K562 (cell line): ENCODE measurements around the gene SON. TPM values are rescaled to one million over a fixed set of nuclear protein-coding genes. Genes with fewer than 3 reads are reported as not detected.

Experiments
- ATAC-seq: fragments of 200-7000 bp; cut with Tn5 transposase; 3 replicates; pipeline ENCODE4 v1.9.1; 2020; ENCODE audit warnings: moderate library complexity
- BruUV-seq: library from RNA; stranded (reverse); fragments of 400-500 nt; replicated peaks from 2 replicates; lab custom pipeline; 2021; lab: Mats Ljungman, UMichigan
- CTCF ChIA-PET: fragments of 300-600 bp; formaldehyde crosslinking; extraction: SDS; loops from one replicate; lab custom pipeline; 2021; ENCODE audit warnings: low intra/inter-chr PET ratio; lab: Yijun Ruan, JAX
- POLR2A ChIA-PET: fragments of 300-600, 350-650 bp; sonication (Branson Sonifier 250); formaldehyde crosslinking; extraction: SDS; loops from one replicate; lab custom pipeline; 2021; ENCODE audit warnings: antibody characterized with exemption, inconsistent platforms; lab: Yijun Ruan, JAX
- DNase-seq, 4 experiments: peaks; one replicate each; pipeline versions ENCODE4 v3.0.0 to v3.0.0-alpha.2; 2011 to 2018; ENCODE audit warnings: low spot score in 3 of 4, mixed read lengths in 3 of 4; ENCODE audit errors: extremely low read depth in 1 of 4
- FAIRE-seq: peaks from 2 replicates; lab custom pipeline; 2011; peaks lifted over from hg19 to GRCh38; lab: Jason Lieb, UNC
- H2AFZ ChIP-seq: 2 replicates; pipeline ENCODE4 v1.6.0; 2011; ENCODE audit warnings: low read depth, low read length, control low read depth, inconsistent platforms
- H3K27ac ChIP-seq: fragments of 200-600 bp; 3 replicates; pipeline ENCODE4 v1.8.0; 2011; ENCODE audit warnings: low read depth, mild to moderate bottlenecking, control low read depth, inconsistent platforms, low read length, moderate library complexity, mixed read lengths; ENCODE audit errors: extremely low read depth
- H3K27me3 ChIP-seq, 2 experiments: fragments of 300-600 bp in 1 of 2; 2 replicates in 1 of 2; 3 replicates in 1 of 2; pipeline versions ENCODE4 v1.6.0 to v1.8.0; 2011; ENCODE audit warnings: inconsistent platforms in 2 of 2, low read length in 2 of 2, mild to moderate bottlenecking in 1 of 2, mixed read lengths in 1 of 2, moderate library complexity in 1 of 2; ENCODE audit not compliant: control insufficient read depth in 2 of 2, insufficient read depth in 2 of 2
- H3K36me3 ChIP-seq: fragments of 300-600 bp; 3 replicates; pipeline ENCODE4 v1.8.0; 2011; ENCODE audit warnings: mild to moderate bottlenecking, low read length, inconsistent platforms; ENCODE audit not compliant: control insufficient read depth, insufficient read depth
- H3K4me1 ChIP-seq, 2 experiments: fragments of 200-600 bp in 1 of 2; replicated peaks in 1 of 2; 2 replicates in 1 of 2; 3 replicates in 1 of 2; pipeline versions ENCODE4 v1.5.1 to v1.8.0; 2011; ENCODE audit warnings: inconsistent platforms in 2 of 2, low read length in 2 of 2, mild to moderate bottlenecking in 1 of 2, mixed read lengths in 1 of 2, moderate library complexity in 1 of 2; ENCODE audit not compliant: control insufficient read depth in 2 of 2, insufficient read depth in 2 of 2
- H3K4me2 ChIP-seq: 2 replicates; pipeline ENCODE4 v1.6.1; 2011; ENCODE audit warnings: low read length, control low read depth, inconsistent platforms, mixed read lengths; ENCODE audit not compliant: insufficient read depth
- H3K4me3 ChIP-seq: fragments of 200-600 bp; sonication (generic), shearing (Covaris generic); 2 replicates; pipeline ENCODE4 v1.5.1; 2016; ENCODE audit warnings: control low read depth, inconsistent platforms
- H3K79me2 ChIP-seq: fragments of 200-600 bp; 3 replicates; pipeline ENCODE4 v1.8.0; 2011; ENCODE audit warnings: low read length, inconsistent platforms; ENCODE audit not compliant: control insufficient read depth, insufficient read depth
- H3K9ac ChIP-seq, 2 experiments: 2 replicates each; pipeline versions ENCODE4 v1.6.0 to v1.6.1; 2011; ENCODE audit warnings: low read depth in 2 of 2, low read length in 2 of 2, control low read depth in 1 of 2, inconsistent platforms in 1 of 2, mild to moderate bottlenecking in 1 of 2, mixed read lengths in 1 of 2; ENCODE audit not compliant: insufficient read depth in 1 of 2
- H3K9me1 ChIP-seq: one replicate; pipeline ENCODE4 v1.6.0; 2011; ENCODE audit warnings: inconsistent platforms, mild to moderate bottlenecking, low read length, moderate library complexity; ENCODE audit not compliant: control insufficient read depth, insufficient read depth
- H3K9me3 ChIP-seq: replicated peaks from 2 replicates; pipeline ENCODE4 v1.5.1; 2011; ENCODE audit warnings: low read depth, low read length, inconsistent platforms; ENCODE audit not compliant: control insufficient read depth, insufficient read depth
- H4K20me1 ChIP-seq: replicated peaks from 2 replicates; pipeline ENCODE4 v1.6.1; 2011; ENCODE audit warnings: low read length, inconsistent platforms, mixed read lengths; ENCODE audit not compliant: control insufficient read depth, insufficient read depth
- ARHGAP35 ChIP-seq: fragments of 450-650 bp; IDR thresholded peaks from 2 replicates; pipeline ENCODE4 v1.6.1; 2018; ENCODE audit not compliant: partially characterized antibody
- BCOR ChIP-seq: fragments of 450-650 bp; IDR thresholded peaks from 2 replicates; pipeline ENCODE4 v1.6.1; 2016
- CC2D1A ChIP-seq: fragments of 450-650 bp; IDR thresholded peaks from 2 replicates; pipeline ENCODE4 v1.6.1; 2017; ENCODE audit warnings: mild to moderate bottlenecking
- MEIS2 ChIP-seq: fragments of 450-650 bp; IDR thresholded peaks from 2 replicates; pipeline ENCODE4 v1.6.1; 2014; ENCODE audit warnings: mild to moderate bottlenecking; ENCODE audit not compliant: partially characterized antibody
- POLR2A ChIP-seq: fragments of 450-650 bp; conservative IDR thresholded peaks from 2 replicates; pipeline ENCODE4 v1.6.1; 2016
- RHOXF2B ChIP-seq: fragments of 250-450 bp; sonication (Bioruptor Pico); conservative IDR thresholded peaks from 2 replicates; pipeline ENCODE4 v1.5.1; 2021
- ZNF668 ChIP-seq: fragments of 250-450 bp; sonication (Bioruptor Pico); IDR thresholded peaks from 2 replicates; pipeline ENCODE4 v1.8.0; 2022; ENCODE audit warnings: mild to moderate bottlenecking, inconsistent platforms
- WGBS: fragments of 100-300 bp; shearing (Covaris generic); methylation state at CpG from one replicate; pipeline ENCODE4 v1.1.6; 2016; ENCODE audit warnings: low coverage, mixed read lengths; ENCODE audit not compliant: insufficient coverage; ENCODE audit errors: missing lambda C conversion rate; 5-methylcytosine and 5-hydroxymethylcytosine counted together
- in situ Hi-C: fragments of 300-500 bp; cut with MboI; formaldehyde crosslinking; loops from 4 replicates; pipeline ENCODE4 v1.15.0; 2018; ENCODE audit warnings: inconsistent platforms, mixed read lengths
- intact Hi-C: fragments of 100-400 bp; cut with micrococcal nuclease; formaldehyde crosslinking; loops from 2 replicates; pipeline ENCODE4 v1.14.2; 2022
- polyA plus RNA-seq, 8 experiments: library from polyadenylated mRNA; depleted of rRNA in 4 of 8; stranded (reverse) in 5 of 8; unstranded in 3 of 8; fragments of >200 nt; fragmentation: Nextera tagmentation in 2 of 8; fragmentation: Illumina TruSeq in 1 of 8; extraction: Ambion mirVana in 2 of 8; extraction: Trizol in 1 of 8; gene quantifications; 2 replicates each; pipeline versions ENCODE4 v1.2.1 to v1.2.3, GENCODE V29; 2011 to 2014; ENCODE audit warnings: inconsistent platforms in 1 of 8, missing spikeins in 1 of 8
- total RNA-seq, 7 experiments: library from RNA; depleted of rRNA in 6 of 7; stranded (reverse); fragments of >200 nt in 6 of 7; fragmentation: Illumina TruSeq in 2 of 7; extraction: Trizol in 2 of 7; gene quantifications; 2 replicates each; pipeline versions ENCODE4 v1.2.1 to v1.2.3, GENCODE V29; 2011 to 2021; ENCODE audit warnings: low replicate concordance in 1 of 7

The SON gene
- total and polyA plus RNA-seq, 9 of the 15 experiments (the other 6 are each of a cell fraction or from before 2014, with no cell fraction given), result 105 to 742 (median 187) TPM

DNA sequence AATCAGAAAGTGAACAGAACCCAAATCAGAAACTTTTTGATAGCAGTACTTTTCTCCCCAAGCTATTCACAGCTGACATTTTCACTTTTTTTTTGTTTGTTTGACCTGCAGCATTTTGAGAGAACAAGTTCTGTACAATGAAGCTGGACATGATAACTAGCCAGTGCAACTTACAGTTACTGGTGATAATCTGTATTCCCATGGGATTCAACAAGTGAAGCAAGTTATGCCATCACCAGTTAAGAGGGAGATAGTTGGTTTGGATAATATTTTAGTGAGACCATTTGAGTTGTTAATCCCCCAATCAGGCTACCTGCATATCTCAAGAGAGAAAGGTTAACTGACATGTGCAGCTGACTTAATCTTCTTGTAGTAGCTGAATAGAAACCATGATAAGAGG is 18.1 kb downstream of the SON start:
- no peak overlapping the region for H3K27ac ChIP-seq
- TF ChIP-seq MEIS2 (no peak), ARHGAP35 (no peak), BCOR (no peak), RHOXF2B (CRISPR knock-in tag) (no peak), ZNF668 (CRISPR knock-in tag) (no peak)
- no peak for FAIRE-seq
- peaks cover 97% of the 10 kb centered on the region for H3K36me3 ChIP-seq
- H3K9ac ChIP-seq, result no peak overlapping the region
- H3K9me1 ChIP-seq, result no peaks in the 10 kb centered on the region
- intact Hi-C loops, result no loop called here
- no TSS peak for BruUV-seq
- H3K27me3 ChIP-seq, result no peaks in the 10 kb centered on the region
- ChIA-PET POLR2A (interaction anchor here (3.2 to 10.6 kb wide), 2 partner anchors 8 to 9 kb away, joined by 11 to 130 read pairs; no protein-coding TSS in a partner anchor), CTCF (no interaction called here)
- H3K4me3 ChIP-seq, result no peak overlapping the region
- H4K20me1 ChIP-seq, result no peaks in the 10 kb centered on the region
- H3K4me2 ChIP-seq, result no peak overlapping the region
- DNase-seq, result no peak
- H2AFZ ChIP-seq, result no peak overlapping the region
- no peaks in the 10 kb centered on the region for H3K4me1 ChIP-seq
- peaks cover 82% of the 10 kb centered on the region for H3K79me2 ChIP-seq
- no peak for ATAC-seq
- no peaks in the 10 kb centered on the region for H3K9me3 ChIP-seq
- in situ Hi-C loops, result no loop called here

GRCh38 chr21:33561373-33561772 is 18.5 kb downstream of the SON start:
- FAIRE-seq (no peak), DNase-seq (no peak), ATAC-seq (no peak)
- no peak overlapping the region for H3K27ac ChIP-seq
- no peaks in the 10 kb centered on the region for H3K9me1 ChIP-seq
- peaks cover 97% of the 10 kb centered on the region for H3K36me3 ChIP-seq
- H3K9ac ChIP-seq, result no peak overlapping the region
- H2AFZ ChIP-seq, result no peak overlapping the region
- no peaks in the 10 kb centered on the region for H4K20me1 ChIP-seq
- ChIA-PET POLR2A (interaction anchor here (3.2 kb wide), 1 partner anchor 10 kb away, joined by 11 read pairs; no protein-coding TSS in a partner anchor), CTCF (no interaction called here)
- 91% methylated on average over 2 of the region's 2 CpGs for WGBS
- no TSS peak for BruUV-seq
- peak; percentile 43; the same call in 1 of the 2 replicates for TF ChIP-seq POLR2A
- TF ChIP-seq CC2D1A, result no peak
- H3K4me3 ChIP-seq, result no peak overlapping the region
- in situ Hi-C loops, result no loop called here
- no peak overlapping the region for H3K4me2 ChIP-seq
- peaks cover 79% of the 10 kb centered on the region for H3K79me2 ChIP-seq
- no peaks in the 10 kb centered on the region for H3K27me3 ChIP-seq
- H3K9me3 ChIP-seq, result no peaks in the 10 kb centered on the region
- intact Hi-C loops, result no loop called here
- no peaks in the 10 kb centered on the region for H3K4me1 ChIP-seq
